GM19395 (cell line): Measurements from ENCODE around the gene PEX11G.

Experiments
- ATAC-seq: cut with Tn5 transposase; IDR thresholded peaks from one replicate; pipeline ENCODE4 v1.9.1; 2021; ENCODE audit warnings: mild to moderate bottlenecking, moderate library complexity; ENCODE audit not compliant: unreplicated experiment

The PEX11G gene

GRCh38 chr19:7500811-7501450 is 12.1 kb upstream of the PEX11G start:
- ATAC-seq = no peak

GRCh38 chr19:7497292-7497691 is 8.5 kb upstream of the PEX11G start:
- no peak for ATAC-seq

- no peak for ATAC-seq
Observed at GRCh38 chr19:7494416-7495098, 5.7 kb upstream of the PEX11G start.

GRCh38 chr19:7492558-7492957 is 3.7 kb upstream of the PEX11G start:
- no peak for ATAC-seq

GRCh38 chr19:7492142-7492541 is 3.3 kb upstream of the PEX11G start:
- no peak for ATAC-seq

- ATAC-seq = no peak
Observed at GRCh38 chr19:7489609-7490044, 792 bp upstream of the PEX11G start.

- no peak for ATAC-seq
Observed at GRCh38 chr19:7486923-7487322, 1.9 kb downstream of the PEX11G start.

GRCh38 chr19:7483720-7484201 is 5.1 kb downstream of the PEX11G start:
- no peak for ATAC-seq

GRCh38 chr19:7482584-7483439 is 6.0 kb downstream of the PEX11G start:
- ATAC-seq = no peak

- no peak for ATAC-seq
Observed at GRCh38 chr19:7480970-7481255, 7.9 kb downstream of the PEX11G start.

- no peak for ATAC-seq
Observed at GRCh38 chr19:7480222-7480969, 8.4 kb downstream of the PEX11G start.

GRCh38 chr19:7478843-7479227 is 10.0 kb downstream of the PEX11G start:
- ATAC-seq = no peak

GRCh38 chr19:7478173-7478842 is 10.5 kb downstream of the PEX11G start:
- no peak for ATAC-seq

- no peak for ATAC-seq
Observed at GRCh38 chr19:7477758-7478157, 11.1 kb downstream of the PEX11G start.

- ATAC-seq = no peak
Observed at GRCh38 chr19:7476777-7477494, 11.9 kb downstream of the PEX11G start.

GRCh38 chr19:7476241-7476640 is 12.6 kb downstream of the PEX11G start:
- ATAC-seq = no peak

- no peak for ATAC-seq
Observed at GRCh38 chr19:7475665-7476064, 13.2 kb downstream of the PEX11G start.

- no peak for ATAC-seq
Observed at GRCh38 chr19:7471696-7472615, 16.9 kb downstream of the PEX11G start.
